ENCODE measurements around the gene EEFSEC. TPM values are rescaled to one million over a fixed set of nuclear protein-coding genes. Genes with fewer than 3 reads are reported as not detected.

EEFSEC gene
- total RNA-seq, 1 donor from 2014 or later: 6.1 TPM

- no peaks in the 10 kb centered on the region for H3K79me2 ChIP-seq (ENCODE audit: insufficient read depth, low read length)
- H3K4me3 Mint-ChIP-seq (ENCODE audit: unreplicated experiment): no peak overlapping the region
- peaks cover 10% of the 10 kb centered on the region for H3K4me1 ChIP-seq (ENCODE audit: insufficient read depth, low read length)
- no peaks in the 10 kb centered on the region for H3K9me3 ChIP-seq (ENCODE audit: insufficient read depth, low read depth, low read length)
- H3K36me3 ChIP-seq (ENCODE audit: insufficient read depth, low read length): no peaks in the 10 kb centered on the region
- no peak overlapping the region for H3K4me3 ChIP-seq (ENCODE audit: insufficient read depth, low read depth, low read length)
- no peak overlapping the region for H3K4me2 ChIP-seq (ENCODE audit: low read length)
- no peaks in the 10 kb centered on the region for H3K9me3 Mint-ChIP-seq (ENCODE audit: unreplicated experiment)
- FAIRE-seq: no peak
- H3K27me3 Mint-ChIP-seq (ENCODE audit: low read depth, unreplicated experiment): no peaks in the 10 kb centered on the region
- H3K27ac Mint-ChIP-seq (ENCODE audit: unreplicated experiment): no peak overlapping the region
- no peak overlapping the region for H3K27ac ChIP-seq (ENCODE audit: low read depth, low read length)
- H3K4me1 Mint-ChIP-seq (ENCODE audit: low read depth, unreplicated experiment): peaks cover 13% of the 10 kb centered on the region
- H2AFZ ChIP-seq (ENCODE audit: low read depth, low read length): no peak overlapping the region
- TF ChIP-seq EZH2 (IDR thresholded peaks at IDR 0.05; ENCODE audit: insufficient read depth, low read length): no peak
- TF ChIP-seq, protein P1, sequence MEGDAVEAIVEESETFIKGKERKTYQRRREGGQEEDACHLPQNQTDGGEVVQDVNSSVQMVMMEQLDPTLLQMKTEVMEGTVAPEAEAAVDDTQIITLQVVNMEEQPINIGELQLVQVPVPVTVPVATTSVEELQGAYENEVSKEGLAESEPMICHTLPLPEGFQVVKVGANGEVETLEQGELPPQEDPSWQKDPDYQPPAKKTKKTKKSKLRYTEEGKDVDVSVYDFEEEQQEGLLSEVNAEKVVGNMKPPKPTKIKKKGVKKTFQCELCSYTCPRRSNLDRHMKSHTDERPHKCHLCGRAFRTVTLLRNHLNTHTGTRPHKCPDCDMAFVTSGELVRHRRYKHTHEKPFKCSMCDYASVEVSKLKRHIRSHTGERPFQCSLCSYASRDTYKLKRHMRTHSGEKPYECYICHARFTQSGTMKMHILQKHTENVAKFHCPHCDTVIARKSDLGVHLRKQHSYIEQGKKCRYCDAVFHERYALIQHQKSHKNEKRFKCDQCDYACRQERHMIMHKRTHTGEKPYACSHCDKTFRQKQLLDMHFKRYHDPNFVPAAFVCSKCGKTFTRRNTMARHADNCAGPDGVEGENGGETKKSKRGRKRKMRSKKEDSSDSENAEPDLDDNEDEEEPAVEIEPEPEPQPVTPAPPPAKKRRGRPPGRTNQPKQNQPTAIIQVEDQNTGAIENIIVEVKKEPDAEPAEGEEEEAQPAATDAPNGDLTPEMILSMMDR (IDR thresholded peaks at IDR 0.05; ENCODE audit: insufficient read depth, low read depth, low read length): no peak
- peaks cover 8% of the 10 kb centered on the region for H3K36me3 Mint-ChIP-seq (ENCODE audit: low read depth, unreplicated experiment)
- no peaks in the 10 kb centered on the region for H3K27me3 ChIP-seq (ENCODE audit: insufficient read depth, low read length)
- H4K20me1 ChIP-seq (ENCODE audit: insufficient read depth, low read length): no peaks in the 10 kb centered on the region
- H3K9ac ChIP-seq (ENCODE audit: low read length): no peak overlapping the region
- DNase-seq (ENCODE audit: low read depth): no peak
Measured at GRCh38 chr3:128346562-128346961, 193.3 kb downstream of the EEFSEC start.

DNA sequence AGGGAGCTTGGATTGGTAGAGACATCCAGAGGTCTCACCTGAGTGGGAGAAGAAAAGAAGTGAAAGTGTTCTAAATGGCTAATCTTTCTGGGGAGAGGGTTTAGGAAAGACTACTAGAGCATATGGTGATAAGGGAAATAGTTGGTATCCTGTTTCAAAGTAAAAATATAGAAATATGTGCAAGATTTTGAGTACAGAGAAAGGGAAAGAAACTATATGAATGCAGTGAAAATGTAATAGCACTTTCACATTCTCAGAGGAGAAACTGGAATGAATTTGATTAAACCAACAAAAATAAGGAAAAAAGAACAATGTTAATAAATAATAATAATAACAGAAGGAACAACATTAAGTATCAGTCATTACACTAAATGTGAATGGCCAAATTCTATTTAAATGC is 194.0 kb downstream of the EEFSEC start:
- TF ChIP-seq, protein P1 (IDR thresholded peaks at IDR 0.05; ENCODE audit: insufficient read depth, low read depth, low read length): no peak
- no peak for TF ChIP-seq EZH2 (IDR thresholded peaks at IDR 0.05; ENCODE audit: insufficient read depth, low read length)
- no peak for FAIRE-seq
- no peaks in the 10 kb centered on the region for H4K20me1 ChIP-seq (ENCODE audit: insufficient read depth, low read length)
- peaks cover 10% of the 10 kb centered on the region for H3K36me3 Mint-ChIP-seq (ENCODE audit: low read depth, unreplicated experiment)
- H3K4me2 ChIP-seq (ENCODE audit: low read length): no peak overlapping the region
- H3K9me3 ChIP-seq (ENCODE audit: insufficient read depth, low read depth, low read length): no peaks in the 10 kb centered on the region
- no peaks in the 10 kb centered on the region for H3K9me3 Mint-ChIP-seq (ENCODE audit: unreplicated experiment)
- peaks cover 13% of the 10 kb centered on the region for H3K4me1 Mint-ChIP-seq (ENCODE audit: low read depth, unreplicated experiment)
- H3K79me2 ChIP-seq (ENCODE audit: insufficient read depth, low read length): no peaks in the 10 kb centered on the region
- H3K27me3 Mint-ChIP-seq (ENCODE audit: low read depth, unreplicated experiment): no peaks in the 10 kb centered on the region
- H3K27ac Mint-ChIP-seq (ENCODE audit: unreplicated experiment): no peak overlapping the region
- H2AFZ ChIP-seq (ENCODE audit: low read depth, low read length): no peak overlapping the region
- H3K4me3 Mint-ChIP-seq (ENCODE audit: unreplicated experiment): no peak overlapping the region
- no peaks in the 10 kb centered on the region for H3K27me3 ChIP-seq (ENCODE audit: insufficient read depth, low read length)
- no peak overlapping the region for H3K27ac ChIP-seq (ENCODE audit: low read depth, low read length)
- no peaks in the 10 kb centered on the region for H3K36me3 ChIP-seq (ENCODE audit: insufficient read depth, low read length)
- no peak overlapping the region for H3K9ac ChIP-seq (ENCODE audit: low read length)
- peaks cover 10% of the 10 kb centered on the region for H3K4me1 ChIP-seq (ENCODE audit: insufficient read depth, low read length)
- DNase-seq (ENCODE audit: low read depth): no peak
- no peak overlapping the region for H3K4me3 ChIP-seq (ENCODE audit: insufficient read depth, low read depth, low read length)

- Histone ChIP-seq H3K4me3 (ENCODE audit: insufficient read depth, low read depth, low read length) (no peak overlapping the region), H4K20me1 (ENCODE audit: insufficient read depth, low read length) (no peaks in the 10 kb centered on the region), H3K9me3 (ENCODE audit: insufficient read depth, low read depth, low read length) (no peaks in the 10 kb centered on the region), H2AFZ (ENCODE audit: low read depth, low read length) (no peak overlapping the region), H3K36me3 (ENCODE audit: insufficient read depth, low read length) (no peaks in the 10 kb centered on the region), H3K27me3 (ENCODE audit: insufficient read depth, low read length) (no peaks in the 10 kb centered on the region), H3K27ac (ENCODE audit: low read depth, low read length) (no peak overlapping the region), H3K79me2 (ENCODE audit: insufficient read depth, low read length) (no peaks in the 10 kb centered on the region), H3K4me1 (ENCODE audit: insufficient read depth, low read length) (peaks cover 9% of the 10 kb centered on the region), H3K9ac (ENCODE audit: low read length) (no peak overlapping the region), H3K4me2 (ENCODE audit: low read length) (no peak overlapping the region)
- peaks cover 13% of the 10 kb centered on the region for H3K4me1 Mint-ChIP-seq (ENCODE audit: low read depth, unreplicated experiment)
- H3K4me3 Mint-ChIP-seq (ENCODE audit: unreplicated experiment): no peak overlapping the region
- no peaks in the 10 kb centered on the region for H3K9me3 Mint-ChIP-seq (ENCODE audit: unreplicated experiment)
- TF ChIP-seq, protein P1 (IDR thresholded peaks at IDR 0.05; ENCODE audit: insufficient read depth, low read depth, low read length): no peak
- TF ChIP-seq EZH2 (IDR thresholded peaks at IDR 0.05; ENCODE audit: insufficient read depth, low read length): no peak
- H3K36me3 Mint-ChIP-seq (ENCODE audit: low read depth, unreplicated experiment): peaks cover 10% of the 10 kb centered on the region
- FAIRE-seq (no peak), DNase-seq (ENCODE audit: low read depth) (no peak)
- no peaks in the 10 kb centered on the region for H3K27me3 Mint-ChIP-seq (ENCODE audit: low read depth, unreplicated experiment)
- no peak overlapping the region for H3K27ac Mint-ChIP-seq (ENCODE audit: unreplicated experiment)
Measured at GRCh38 chr3:128348075-128348474, 194.8 kb downstream of the EEFSEC start.
